Measurements from ENCODE around the gene TM9SF4.
A peak's percentile ranks its signal among the peaks of the same experiment; 100 is the strongest.

TM9SF4 gene, protein sequence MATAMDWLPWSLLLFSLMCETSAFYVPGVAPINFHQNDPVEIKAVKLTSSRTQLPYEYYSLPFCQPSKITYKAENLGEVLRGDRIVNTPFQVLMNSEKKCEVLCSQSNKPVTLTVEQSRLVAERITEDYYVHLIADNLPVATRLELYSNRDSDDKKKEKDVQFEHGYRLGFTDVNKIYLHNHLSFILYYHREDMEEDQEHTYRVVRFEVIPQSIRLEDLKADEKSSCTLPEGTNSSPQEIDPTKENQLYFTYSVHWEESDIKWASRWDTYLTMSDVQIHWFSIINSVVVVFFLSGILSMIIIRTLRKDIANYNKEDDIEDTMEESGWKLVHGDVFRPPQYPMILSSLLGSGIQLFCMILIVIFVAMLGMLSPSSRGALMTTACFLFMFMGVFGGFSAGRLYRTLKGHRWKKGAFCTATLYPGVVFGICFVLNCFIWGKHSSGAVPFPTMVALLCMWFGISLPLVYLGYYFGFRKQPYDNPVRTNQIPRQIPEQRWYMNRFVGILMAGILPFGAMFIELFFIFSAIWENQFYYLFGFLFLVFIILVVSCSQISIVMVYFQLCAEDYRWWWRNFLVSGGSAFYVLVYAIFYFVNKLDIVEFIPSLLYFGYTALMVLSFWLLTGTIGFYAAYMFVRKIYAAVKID

DNA sequence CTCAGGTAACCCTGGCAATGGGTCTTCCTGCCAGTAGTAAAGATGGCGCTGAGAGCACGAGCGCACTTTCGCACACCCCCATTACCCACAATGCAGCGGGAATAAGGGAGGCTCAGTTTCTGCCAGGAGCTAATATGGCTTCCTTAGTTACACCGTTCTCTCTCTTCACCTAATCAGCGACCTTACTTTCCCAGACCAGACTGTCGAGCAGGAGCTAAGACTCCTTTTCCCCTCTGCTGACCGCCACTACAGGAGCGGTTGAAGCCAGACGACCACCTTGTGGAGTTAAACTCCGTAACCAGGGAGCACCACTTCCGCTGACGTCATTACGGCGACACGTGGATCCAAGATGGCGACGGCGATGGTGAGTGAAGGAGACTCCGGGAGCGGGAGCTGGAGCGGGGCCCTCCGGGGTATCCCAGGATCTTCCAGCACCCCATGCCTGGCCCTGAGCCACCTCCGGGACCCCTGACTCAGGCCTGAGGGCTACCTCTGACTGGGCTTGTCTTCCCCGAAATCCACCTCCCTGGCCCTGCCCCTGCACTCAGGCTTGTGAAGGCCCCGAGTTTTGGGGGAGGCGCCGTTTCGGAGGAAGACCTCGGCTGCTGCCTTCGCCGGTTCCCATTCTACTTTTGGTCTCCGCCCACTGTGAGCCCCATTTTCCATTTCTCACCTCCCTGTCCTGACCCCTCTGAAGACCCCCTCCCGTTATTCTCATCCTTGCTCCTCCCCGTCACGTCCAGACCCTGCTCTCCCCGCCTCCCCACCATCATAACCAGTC is at the start of gene TM9SF4:
Gene TM9SF4 (plus strand): TSS at position 323 of the 781 bp plus-strand sequence. CDS start 27 bp downstream, at position 350.
- intact Hi-C loops (cut with DNase I), result loop anchor here (10.0 kb wide), 1 partner anchor 85 kb away; no protein-coding TSS in a partner anchor
- DNase-seq, result peak; percentile 84 to 98 (median 93)

GRCh38 chr20:32062776-32063170 is 46.7 kb upstream of the TM9SF4 start:
- DNase-seq, result peak in 38 of 42 donors; percentile 19 to 81 (median 48)
- intact Hi-C loops (cut with DNase I), result no loop called here

GRCh38 chr20:32063695-32064094 is 45.8 kb upstream of the TM9SF4 start:
- DNase-seq, result peak in 4 of 42 donors; percentile 19 to 42 (median 29)
- intact Hi-C loops (cut with DNase I), result no loop called here

DNA sequence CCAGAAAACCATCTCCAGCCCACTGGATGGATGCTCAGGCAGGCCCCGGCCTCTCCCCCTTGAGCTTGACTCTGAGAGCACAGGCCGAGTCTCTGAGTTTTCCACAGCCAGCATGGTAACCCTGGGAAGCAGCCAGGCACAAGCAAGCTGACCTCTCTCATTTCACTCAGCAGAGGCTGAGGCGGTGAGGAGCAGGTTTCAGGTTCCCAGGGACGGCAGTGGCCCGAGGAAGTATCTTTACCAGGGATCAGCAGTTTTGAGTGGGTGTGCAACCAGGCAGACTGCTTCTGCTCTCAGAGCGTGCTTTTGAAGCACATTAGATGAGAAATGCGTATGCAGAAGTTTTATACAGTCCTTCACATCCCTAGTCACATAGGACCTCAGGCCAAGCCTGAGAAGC is 44.8 kb upstream of the TM9SF4 start:
- DNase-seq, result peak in 2 of 42 donors; percentile 17 to 42
- intact Hi-C loops (cut with DNase I), result no loop called here

DNA sequence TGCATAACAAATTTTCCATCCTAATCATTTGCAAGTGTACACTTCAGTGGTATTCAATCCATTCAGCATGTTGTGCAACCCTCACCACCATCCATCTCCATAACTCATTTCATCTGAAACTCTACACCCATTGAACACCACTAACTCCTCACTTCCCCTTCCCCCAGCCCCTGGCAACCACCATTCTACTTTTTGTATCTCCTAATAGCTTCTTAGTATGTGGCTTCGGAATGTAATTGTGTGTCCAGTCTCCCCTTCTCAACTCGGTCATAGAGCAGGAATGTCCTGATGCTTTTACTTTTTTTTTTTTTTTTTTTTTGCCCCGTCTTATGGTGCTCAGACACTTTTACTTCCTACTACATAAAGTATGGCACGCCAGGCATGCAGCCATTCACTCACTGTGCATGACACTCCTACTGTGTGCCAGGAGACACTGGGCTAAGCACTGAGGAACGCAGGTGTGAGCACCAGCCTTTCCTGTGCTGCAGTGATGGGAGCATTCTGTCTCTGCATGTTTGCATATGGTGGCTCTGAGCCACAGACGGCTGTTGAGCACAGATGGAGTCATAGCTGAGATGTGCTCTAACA is 42.2 kb upstream of the TM9SF4 start:
- intact Hi-C loops (cut with DNase I), result no loop called here
- no peak for DNase-seq

GRCh38 chr20:32068174-32068573 is 41.3 kb upstream of the TM9SF4 start:
- DNase-seq, result no peak
- intact Hi-C loops (cut with DNase I), result no loop called here

GRCh38 chr20:32069711-32070110 is 39.8 kb upstream of the TM9SF4 start:
- DNase-seq, result no peak
- intact Hi-C loops (cut with DNase I), result no loop called here

- DNase-seq, result no peak
- intact Hi-C loops (cut with DNase I), result no loop called here
Measured at GRCh38 chr20:32070282-32070681, 39.2 kb upstream of the TM9SF4 start.

DNA sequence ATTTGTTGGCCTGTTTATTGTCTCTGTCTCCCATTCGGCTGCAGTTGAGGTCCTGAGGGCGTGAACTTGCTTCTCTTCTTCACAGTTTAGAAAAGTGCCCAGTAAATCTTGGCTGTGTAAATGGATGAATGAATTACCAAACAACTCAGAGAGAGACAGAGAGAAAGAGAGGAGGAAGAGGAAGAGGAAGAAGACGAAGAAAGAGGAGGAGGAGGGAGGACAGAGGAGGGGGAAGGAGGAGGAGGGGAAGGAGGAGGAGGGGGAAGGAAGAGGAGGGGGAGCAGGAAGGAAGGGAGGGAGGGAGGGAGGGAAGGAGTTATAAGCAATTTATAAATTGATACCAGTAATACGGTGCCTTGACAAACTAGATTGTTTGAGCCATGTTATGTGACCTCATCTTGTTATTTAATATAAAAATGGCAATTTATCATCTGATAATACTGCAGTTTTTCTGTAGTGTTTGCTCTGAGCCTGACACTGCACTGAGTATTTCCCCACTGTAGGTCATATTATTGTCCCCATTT is 38.8 kb upstream of the TM9SF4 start:
- intact Hi-C loops (cut with DNase I), result no loop called here
- DNase-seq, result no peak

DNA sequence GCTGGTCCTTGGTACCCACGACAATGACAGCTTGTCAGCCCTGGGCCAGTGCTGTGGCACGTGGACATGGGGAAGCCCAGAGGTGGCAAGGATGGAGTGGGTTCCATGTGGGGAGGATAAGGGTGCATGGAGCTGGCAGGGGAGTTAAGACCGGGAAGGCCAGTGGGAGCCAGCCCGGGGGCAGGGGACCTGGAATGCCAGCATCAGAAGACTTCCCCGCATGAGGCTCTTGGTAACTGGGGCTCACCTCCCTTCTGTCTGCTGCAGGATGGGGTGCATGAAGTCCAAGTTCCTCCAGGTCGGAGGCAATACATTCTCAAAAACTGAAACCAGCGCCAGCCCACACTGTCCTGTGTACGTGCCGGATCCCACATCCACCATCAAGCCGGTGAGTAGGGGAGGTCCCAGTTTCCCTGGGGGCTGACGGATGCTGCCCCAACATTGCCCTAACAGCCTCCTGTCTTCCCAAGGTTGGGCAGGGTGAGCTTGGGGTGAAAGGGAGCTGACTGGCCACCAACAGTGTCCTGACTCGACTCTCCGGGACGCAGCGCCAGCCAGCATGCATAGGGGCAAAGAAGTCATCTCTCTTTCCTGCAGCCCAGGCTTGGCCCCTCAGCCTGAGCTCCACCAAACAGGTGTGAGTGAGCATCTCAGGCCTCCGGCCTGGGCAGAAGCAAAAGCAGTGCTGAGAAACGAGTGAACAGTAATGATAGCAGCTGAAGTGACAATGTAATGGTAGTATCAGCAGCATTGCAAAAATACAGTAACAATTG is 37.9 kb upstream of the TM9SF4 start:
- no peak for DNase-seq
- intact Hi-C loops (cut with DNase I), result no loop called here

- no peak for DNase-seq
- intact Hi-C loops (cut with DNase I), result no loop called here
Measured at GRCh38 chr20:32072168-32072750, 37.3 kb upstream of the TM9SF4 start.

- intact Hi-C loops (cut with DNase I), result no loop called here
- no peak for DNase-seq
Measured at GRCh38 chr20:32075534-32075933, 34.0 kb upstream of the TM9SF4 start.

DNA sequence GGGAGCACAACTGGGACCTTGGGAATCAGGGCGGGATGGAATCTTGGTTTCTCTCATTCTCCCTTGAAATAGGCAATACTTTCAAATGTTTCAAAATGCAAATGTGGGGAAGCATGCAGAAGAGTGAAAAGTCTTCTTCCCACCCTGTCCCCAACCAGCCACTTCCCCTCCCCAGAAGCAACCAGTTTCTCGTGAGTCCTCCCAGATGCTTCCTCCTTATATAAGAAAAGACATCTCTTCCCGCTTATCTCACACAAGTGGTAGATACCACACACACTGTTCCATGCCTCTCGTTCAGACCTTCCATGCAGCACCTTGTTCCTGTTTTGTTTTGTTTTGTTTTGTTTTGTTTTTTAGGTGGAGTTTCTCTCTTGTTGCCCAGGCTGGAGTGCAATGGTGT is 32.3 kb upstream of the TM9SF4 start:
- intact Hi-C loops (cut with DNase I), result no loop called here
- no peak for DNase-seq

GRCh38 chr20:32078322-32078721 is 31.2 kb upstream of the TM9SF4 start:
- DNase-seq, result no peak
- intact Hi-C loops (cut with DNase I), result no loop called here

DNA sequence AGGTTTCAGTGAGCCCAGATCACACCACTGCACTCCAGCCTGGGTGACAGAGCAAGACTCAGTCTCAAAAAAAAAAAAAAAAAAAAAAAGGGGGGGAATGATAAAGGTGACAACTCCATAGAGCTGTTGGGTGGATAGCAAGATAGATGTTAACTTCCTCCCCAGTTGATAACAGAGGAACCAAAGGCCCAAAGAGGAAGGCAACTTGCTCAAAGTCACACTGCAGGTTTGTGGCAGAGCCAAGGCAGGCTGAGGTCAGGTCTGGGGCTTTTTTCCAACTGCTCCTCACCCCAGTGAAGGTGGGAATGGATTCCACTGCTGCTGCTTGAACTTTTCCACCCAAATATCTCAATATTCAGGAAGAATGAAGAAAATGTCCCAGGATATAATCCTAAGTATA is 30.7 kb upstream of the TM9SF4 start:
- DNase-seq, result peak in 2 of 42 donors; percentile 13 to 27
- intact Hi-C loops (cut with DNase I), result no loop called here

GRCh38 chr20:32079655-32080109 is 29.8 kb upstream of the TM9SF4 start:
- no peak for DNase-seq
- intact Hi-C loops (cut with DNase I), result no loop called here

- intact Hi-C loops (cut with DNase I), result no loop called here
- no peak for DNase-seq
Measured at GRCh38 chr20:32080783-32081182, 28.7 kb upstream of the TM9SF4 start.

GRCh38 chr20:32083469-32083868 is 26.0 kb upstream of the TM9SF4 start:
- DNase-seq, result no peak
- intact Hi-C loops (cut with DNase I), result no loop called here
